PC-9 (cell line): ENCODE results near the gene LRRC8A. TPM values are rescaled to one million over a fixed set of nuclear protein-coding genes. Genes with fewer than 3 reads are reported as not detected.

Experiments
- BruUV-seq: library from RNA; stranded (reverse); fragments of 400-500 nt; replicated peaks from 2 replicates; lab custom pipeline; 2021; lab: Mats Ljungman, UMichigan
- CTCF ChIA-PET: fragments of 300-600 bp; sonication (Branson Sonifier 250); formaldehyde crosslinking; loops from one replicate; lab custom pipeline; 2022; ENCODE audit warnings: antibody characterized with exemption; lab: Charles Lee
- POLR2A ChIA-PET: fragments of 300-600 bp; sonication (Branson Sonifier 250); formaldehyde crosslinking; loops from one replicate; lab custom pipeline; 2022; ENCODE audit warnings: antibody characterized with exemption; ENCODE audit not compliant: unreplicated experiment; lab: Charles Lee
- DNase-seq, 2 experiments: peaks; one replicate each; pipeline versions ENCODE4 v3.0.0 to v3.0.0-alpha.2; 2015 to 2022; ENCODE audit warnings: mixed read lengths in 1 of 2
- H2AFZ ChIP-seq: fragments of 200-600 bp; sonication (generic); 2 replicates; pipeline ENCODE4 v1.8.1; 2017; ENCODE audit warnings: antibody characterized with exemption
- H3F3A ChIP-seq: fragments of 200-600 bp; sonication (generic); 2 replicates; pipeline ENCODE4 v1.8.1; 2017; ENCODE audit warnings: antibody characterized with exemption, mild to moderate bottlenecking, low read depth; ENCODE audit not compliant: insufficient read depth
- H3K27ac ChIP-seq: fragments of 200-600 bp; sonication (generic); 2 replicates; pipeline ENCODE4 v1.6.1; 2016; ENCODE audit warnings: mixed run types
- H3K27me3 ChIP-seq: fragments of 200-600 bp; sonication (generic); 2 replicates; pipeline ENCODE4 v1.6.1; 2016; ENCODE audit warnings: low read depth, mixed run types; ENCODE audit not compliant: insufficient read depth
- H3K36me3 ChIP-seq: fragments of 200-600 bp; sonication (generic); 2 replicates; pipeline ENCODE4 v1.6.1; 2016; ENCODE audit warnings: low read depth, mixed run types
- H3K4me1 ChIP-seq: fragments of 200-600 bp; sonication (generic); replicated peaks from 2 replicates; pipeline ENCODE4 v1.6.1; 2016; ENCODE audit warnings: mixed run types; ENCODE audit not compliant: insufficient read depth
- H3K4me2 ChIP-seq: fragments of 200-600 bp; sonication (generic); 2 replicates; pipeline ENCODE4 v1.6.1; 2017; ENCODE audit warnings: mixed run types
- H3K4me3 ChIP-seq: fragments of 200-600 bp; sonication (generic); 2 replicates; pipeline ENCODE4 v1.6.1; 2016; ENCODE audit warnings: mixed run types
- H3K79me2 ChIP-seq: fragments of 200-600 bp; sonication (generic); 2 replicates; pipeline ENCODE4 v1.6.1; 2017; ENCODE audit warnings: low read depth, mixed run types
- H3K9me2 ChIP-seq: fragments of 200-600 bp; sonication (generic); 2 replicates; pipeline ENCODE4 v1.8.1; 2017; ENCODE audit warnings: mild to moderate bottlenecking; ENCODE audit not compliant: insufficient read depth
- H3K9me3 ChIP-seq: fragments of 200-600 bp; sonication (generic); 2 replicates; pipeline ENCODE4 v1.8.1; 2016; ENCODE audit warnings: low read depth; ENCODE audit not compliant: insufficient read depth
- H4K20me1 ChIP-seq: fragments of 200-600 bp; sonication (generic); 2 replicates; pipeline ENCODE4 v1.8.1; 2017; ENCODE audit not compliant: insufficient read depth
- CTCF ChIP-seq: fragments of 200-600 bp; sonication (generic); conservative IDR thresholded peaks from 2 replicates; pipeline ENCODE4 v1.6.1; 2017; ENCODE audit warnings: mixed run types, antibody characterized with exemption, mild to moderate bottlenecking, moderate library complexity
- EZH2 ChIP-seq: fragments of 200-600 bp; sonication (generic); IDR thresholded peaks from 2 replicates; pipeline ENCODE4 v1.8.0; 2017; ENCODE audit warnings: antibody characterized with exemption, low read depth
- intact Hi-C: fragments of 100-400 bp; cut with micrococcal nuclease; formaldehyde crosslinking; loops from one replicate; pipeline ENCODE4 v1.10.0; 2022; ENCODE audit not compliant: unreplicated experiment
- total RNA-seq: library from RNA; stranded (reverse); gene quantifications from 2 replicates; pipeline ENCODE4 v1.2.3, GENCODE V29; 2021

Gene LRRC8A
- total RNA-seq, 1 experiment from 2014 or later, result 90.3 TPM

- Histone ChIP-seq H4K20me1 (no peaks in the 10 kb centered on the region), H3K27me3 (no peaks in the 10 kb centered on the region), H2AFZ (no peak overlapping the region), H3K4me3 (no peak overlapping the region), H3K4me1 (no peaks in the 10 kb centered on the region), H3K9me2 (no peaks in the 10 kb centered on the region), H3K27ac (no peak overlapping the region), H3K36me3 (no peaks in the 10 kb centered on the region), H3K79me2 (no peaks in the 10 kb centered on the region), H3K9me3 (no peaks in the 10 kb centered on the region), H3F3A (peaks cover 4% of the 10 kb centered on the region; the same call in 1 of the 2 replicates), H3K4me2 (no peak overlapping the region)
- DNase-seq, result no peak
- ChIA-PET POLR2A (no interaction called here), CTCF (interaction anchor here (0.6 kb wide), 1 partner anchor 818 kb away, joined by 4 read pairs; no protein-coding TSS in a partner anchor)
- no peak for TF ChIP-seq EZH2
- TF ChIP-seq CTCF, result no peak
- intact Hi-C loops, result no loop called here
- no TSS peak for BruUV-seq
These were observed 51.8 kb downstream of the LRRC8A start for GRCh38 chr9:128933731-128934130.

GRCh38 chr9:128936171-128936865, 54.4 kb downstream of the LRRC8A start:
- H3K27me3 ChIP-seq, result no peaks in the 10 kb centered on the region
- TF ChIP-seq CTCF, result no peak
- no peak for TF ChIP-seq EZH2
- no TSS peak for BruUV-seq
- no peak overlapping the region for H3K4me3 ChIP-seq
- H3K27ac ChIP-seq, result no peak overlapping the region
- no peaks in the 10 kb centered on the region for H3K4me1 ChIP-seq
- no peaks in the 10 kb centered on the region for H3K36me3 ChIP-seq
- no peak for DNase-seq
- ChIA-PET POLR2A (interaction anchor here (0.6 kb wide), 1 partner anchor 78 kb away, joined by 3 read pairs; no protein-coding TSS in a partner anchor), CTCF (interaction anchor here (0.6 kb wide), 2 partner anchors 73 to 641 kb away, joined by 4 to 5 read pairs; no protein-coding TSS in a partner anchor)
- no peaks in the 10 kb centered on the region; the same call in 1 of the 2 replicates for H3F3A ChIP-seq
- H3K9me2 ChIP-seq, result no peaks in the 10 kb centered on the region
- no peaks in the 10 kb centered on the region for H3K79me2 ChIP-seq
- H2AFZ ChIP-seq, result no peak overlapping the region
- H3K9me3 ChIP-seq, result no peaks in the 10 kb centered on the region
- H3K4me2 ChIP-seq, result no peak overlapping the region
- H4K20me1 ChIP-seq, result no peaks in the 10 kb centered on the region
- intact Hi-C loops, result no loop called here

GRCh38 chr9:128937310-128938165, 55.6 kb downstream of the LRRC8A start:
- Histone ChIP-seq H3K36me3 (no peaks in the 10 kb centered on the region), H3K9me3 (no peaks in the 10 kb centered on the region), H4K20me1 (no peaks in the 10 kb centered on the region), H3K4me2 (no peak overlapping the region), H3K79me2 (no peaks in the 10 kb centered on the region), H3K27ac (no peak overlapping the region), H3K9me2 (no peaks in the 10 kb centered on the region), H3K27me3 (no peaks in the 10 kb centered on the region), H3F3A (no peaks in the 10 kb centered on the region; the same call in 1 of the 2 replicates), H2AFZ (no peak overlapping the region), H3K4me3 (no peak overlapping the region), H3K4me1 (no peaks in the 10 kb centered on the region)
- POLR2A ChIA-PET, result interaction anchor here (0.5 kb wide), 1 partner anchor 13 kb away, joined by 5 read pairs; no protein-coding TSS in a partner anchor
- intact Hi-C loops, result no loop called here
- CTCF ChIA-PET, result interaction anchor here (0.6 to 0.8 kb wide), 3 partner anchors 9 to 642 kb away, joined by 4 to 6 read pairs (median 4); no protein-coding TSS in a partner anchor
- DNase-seq, result no peak
- BruUV-seq, result no TSS peak
- TF ChIP-seq EZH2 (no peak), CTCF (no peak)
